RWPE2 (cell line): ENCODE results near the gene C2orf49.

ENCODE experiments used
- ATAC-seq: fragments of 200-7000 bp; cut with Tn5 transposase; 3 replicates; pipeline ENCODE4 v1.9.1; 2021; ENCODE audit warnings: low read depth
- DNase-seq: peaks from one replicate; pipeline ENCODE4 v3.0.0-alpha.2; 2020; ENCODE audit warnings: low spot score
- H3K27ac ChIP-seq: fragments of 450-650 bp; 2 replicates; pipeline ENCODE4 v1.5.1; 2017; ENCODE audit warnings: mild to moderate bottlenecking; ENCODE audit not compliant: poor library complexity, severe bottlenecking
- H3K27me3 ChIP-seq: fragments of 250-450 bp; sonication (Bioruptor Pico); 2 replicates; pipeline ENCODE4 v1.5.1; 2021; ENCODE audit warnings: mild to moderate bottlenecking, moderate library complexity; ENCODE audit not compliant: insufficient read depth, poor library complexity, severe bottlenecking
- H3K36me3 ChIP-seq: fragments of 250-450 bp; sonication (Bioruptor Pico); 2 replicates; pipeline ENCODE4 v1.5.1; 2020; ENCODE audit warnings: low read depth, mild to moderate bottlenecking, moderate library complexity
- H3K4me1 ChIP-seq: fragments of 250-450 bp; sonication (Bioruptor Pico); 2 replicates; pipeline ENCODE4 v1.5.1; 2021; ENCODE audit warnings: mild to moderate bottlenecking, moderate library complexity; ENCODE audit not compliant: insufficient read depth, poor library complexity, severe bottlenecking
- H3K4me3 ChIP-seq: fragments of 250-450 bp; sonication (Bioruptor Pico); 2 replicates; pipeline ENCODE4 v1.5.1; 2021; ENCODE audit warnings: mild to moderate bottlenecking, moderate library complexity; ENCODE audit not compliant: severe bottlenecking
- H3K9me3 ChIP-seq: fragments of 250-450 bp; sonication (Bioruptor Pico); 2 replicates; pipeline ENCODE4 v1.5.1; 2021; ENCODE audit warnings: mild to moderate bottlenecking, moderate library complexity; ENCODE audit not compliant: severe bottlenecking
- TF ChIP-seq, protein P1 (sequence below): fragments of 450-650 bp; IDR thresholded peaks from one replicate; pipeline ENCODE4 v1.5.1; 2017; ENCODE audit warnings: mild to moderate bottlenecking, moderate library complexity; ENCODE audit not compliant: poor library complexity, severe bottlenecking

Gene C2orf49

GRCh38 chr2:105378921-105379383, 41.6 kb downstream of the C2orf49 start:
- H3K4me1 ChIP-seq = peaks cover 66% of the 10 kb centered on the region
- H3K36me3 ChIP-seq = peaks cover 100% of the 10 kb centered on the region
- H3K9me3 ChIP-seq = no peaks in the 10 kb centered on the region
- no peaks in the 10 kb centered on the region for H3K27me3 ChIP-seq
- TF ChIP-seq, protein P1, sequence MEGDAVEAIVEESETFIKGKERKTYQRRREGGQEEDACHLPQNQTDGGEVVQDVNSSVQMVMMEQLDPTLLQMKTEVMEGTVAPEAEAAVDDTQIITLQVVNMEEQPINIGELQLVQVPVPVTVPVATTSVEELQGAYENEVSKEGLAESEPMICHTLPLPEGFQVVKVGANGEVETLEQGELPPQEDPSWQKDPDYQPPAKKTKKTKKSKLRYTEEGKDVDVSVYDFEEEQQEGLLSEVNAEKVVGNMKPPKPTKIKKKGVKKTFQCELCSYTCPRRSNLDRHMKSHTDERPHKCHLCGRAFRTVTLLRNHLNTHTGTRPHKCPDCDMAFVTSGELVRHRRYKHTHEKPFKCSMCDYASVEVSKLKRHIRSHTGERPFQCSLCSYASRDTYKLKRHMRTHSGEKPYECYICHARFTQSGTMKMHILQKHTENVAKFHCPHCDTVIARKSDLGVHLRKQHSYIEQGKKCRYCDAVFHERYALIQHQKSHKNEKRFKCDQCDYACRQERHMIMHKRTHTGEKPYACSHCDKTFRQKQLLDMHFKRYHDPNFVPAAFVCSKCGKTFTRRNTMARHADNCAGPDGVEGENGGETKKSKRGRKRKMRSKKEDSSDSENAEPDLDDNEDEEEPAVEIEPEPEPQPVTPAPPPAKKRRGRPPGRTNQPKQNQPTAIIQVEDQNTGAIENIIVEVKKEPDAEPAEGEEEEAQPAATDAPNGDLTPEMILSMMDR = no peak
- H3K4me3 ChIP-seq = no peak overlapping the region
- peak; percentile 36 for DNase-seq
- ATAC-seq = 0 out of 3 replicates have a peak, but pooled peaks have one; percentile 4
- peak overlapping the region; percentile 59 for H3K27ac ChIP-seq

- H3K4me3 ChIP-seq = no peak overlapping the region
- peaks cover 100% of the 10 kb centered on the region for H3K36me3 ChIP-seq
- no peaks in the 10 kb centered on the region for H3K27me3 ChIP-seq
- TF ChIP-seq, protein P1 = no peak
- peaks cover 61% of the 10 kb centered on the region for H3K4me1 ChIP-seq
- ATAC-seq (0 out of 3 replicates have a peak, but pooled peaks have one; percentile 6), DNase-seq (peak; percentile 21)
- peak overlapping the region; percentile 59 for H3K27ac ChIP-seq
- H3K9me3 ChIP-seq = no peaks in the 10 kb centered on the region
Measured at GRCh38 chr2:105379741-105380186, 42.4 kb downstream of the C2orf49 start.

GRCh38 chr2:105380432-105381100, 43.2 kb downstream of the C2orf49 start:
- DNase-seq = no peak
- no peak for ATAC-seq
- peak overlapping the region; percentile 59 for H3K27ac ChIP-seq
- no peaks in the 10 kb centered on the region for H3K9me3 ChIP-seq
- no peaks in the 10 kb centered on the region for H3K27me3 ChIP-seq
- peaks cover 53% of the 10 kb centered on the region for H3K4me1 ChIP-seq
- TF ChIP-seq, protein P1 = no peak
- no peak overlapping the region for H3K4me3 ChIP-seq
- peaks cover 100% of the 10 kb centered on the region for H3K36me3 ChIP-seq

- no peak for ATAC-seq
- TF ChIP-seq, protein P1 = no peak
- Histone ChIP-seq H3K4me1 (peaks cover 46% of the 10 kb centered on the region), H3K36me3 (peaks cover 100% of the 10 kb centered on the region), H3K4me3 (no peak overlapping the region), H3K27ac (peak overlapping the region; percentile 59), H3K9me3 (no peaks in the 10 kb centered on the region), H3K27me3 (no peaks in the 10 kb centered on the region)
- no peak for DNase-seq
Measured at GRCh38 chr2:105381101-105381668, 43.8 kb downstream of the C2orf49 start.

- Histone ChIP-seq H3K27me3 (no peaks in the 10 kb centered on the region), H3K9me3 (no peaks in the 10 kb centered on the region), H3K27ac (peak overlapping the region; percentile 59), H3K4me1 (peaks cover 41% of the 10 kb centered on the region), H3K4me3 (no peak overlapping the region), H3K36me3 (peaks cover 97% of the 10 kb centered on the region)
- TF ChIP-seq, protein P1 = no peak
- DNase-seq (no peak), ATAC-seq (no peak)
Measured at GRCh38 chr2:105382177-105382576, 44.8 kb downstream of the C2orf49 start.
